ENCODE measurements around the gene ANTXR1. TPM values are rescaled to one million over a fixed set of nuclear protein-coding genes. Genes with fewer than 3 reads are reported as not detected.

ANTXR1 gene
- total and polyA plus RNA-seq, 11 donors: 5.8 to 75.2 (median 23.3) TPM

GRCh38 chr2:69205076-69205475 is 192.1 kb downstream of the ANTXR1 start:
- peaks cover 0 to 38% (median 2%) of the 10 kb centered on the region in 12 donors for H3K4me1 ChIP-seq
- no peak overlapping the region for H3K27ac ChIP-seq
- no peak for TF ChIP-seq POLR2A (IDR thresholded peaks at IDR 0.05)
- no peak for TF ChIP-seq CTCF (IDR thresholded peaks at IDR 0.05)
- H3K9me3 ChIP-seq: peaks cover 0 to 8% (median 0%) of the 10 kb centered on the region in 12 donors
- no peak overlapping the region for H3K4me3 ChIP-seq
- ATAC-seq (no peak), DNase-seq (no peak)
- no peaks in the 10 kb centered on the region for H3K27me3 ChIP-seq
- intact Hi-C loops (cut with DNase I): no loop called here
- H3K36me3 ChIP-seq: peaks cover 0 to under 1% (median 0%) of the 10 kb centered on the region in 9 donors
- WGBS, 4 donors: 88 to 95% (median 92%) methylated on average over 2 of the region's 2 CpGs

- H3K36me3 ChIP-seq: no peaks in the 10 kb centered on the region
- TF ChIP-seq POLR2A (IDR thresholded peaks at IDR 0.05): no peak
- no peak for TF ChIP-seq CTCF (IDR thresholded peaks at IDR 0.05)
- DNase-seq: no peak
- 73 to 83% (median 77%) methylated on average over 2 of the region's 2 CpGs for WGBS, 4 donors
- no peak overlapping the region for H3K27ac ChIP-seq
- peaks cover 0 to 8% (median 0%) of the 10 kb centered on the region in 12 donors for H3K9me3 ChIP-seq
- H3K4me1 ChIP-seq: peaks cover 0 to 33% (median 0%) of the 10 kb centered on the region in 12 donors
- no peaks in the 10 kb centered on the region for H3K27me3 ChIP-seq
- H3K4me3 ChIP-seq: no peak overlapping the region
- no peak for ATAC-seq
- intact Hi-C loops (cut with DNase I): no loop called here
Observed at GRCh38 chr2:69205491-69205890, 192.5 kb downstream of the ANTXR1 start.

GRCh38 chr2:69208023-69208595 is 195.1 kb downstream of the ANTXR1 start:
- no peaks in the 10 kb centered on the region for H3K36me3 ChIP-seq
- H3K4me1 ChIP-seq: peaks cover 0 to 17% (median under 1%) of the 10 kb centered on the region in 12 donors
- 58 to 97% (median 92%) methylated on average over 1 of the region's 1 CpG for WGBS, 4 donors
- no peaks in the 10 kb centered on the region for H3K27me3 ChIP-seq
- H3K27ac ChIP-seq: no peak overlapping the region
- intact Hi-C loops (cut with DNase I): no loop called here
- no peak for TF ChIP-seq POLR2A (IDR thresholded peaks at IDR 0.05)
- TF ChIP-seq CTCF (IDR thresholded peaks at IDR 0.05): no peak
- no peak overlapping the region for H3K4me3 ChIP-seq
- ATAC-seq: no peak
- H3K9me3 ChIP-seq: peaks cover 0 to 8% (median 0%) of the 10 kb centered on the region in 12 donors
- DNase-seq: no peak

GRCh38 chr2:69209482-69209881 is 196.5 kb downstream of the ANTXR1 start:
- ATAC-seq: no peak
- Histone ChIP-seq H3K27ac (no peak overlapping the region), H3K27me3 (no peaks in the 10 kb centered on the region), H3K9me3 (peaks cover 0 to 8% (median 0%) of the 10 kb centered on the region in 12 donors), H3K36me3 (no peaks in the 10 kb centered on the region), H3K4me3 (no peak overlapping the region), H3K4me1 (peaks cover 0 to 20% (median 12%) of the 10 kb centered on the region in 12 donors)
- DNase-seq: no peak
- 89 to 96% (median 90%) methylated on average over 3 of the region's 3 CpGs for WGBS, 4 donors
- TF ChIP-seq CTCF (IDR thresholded peaks at IDR 0.05): no peak
- intact Hi-C loops (cut with DNase I): no loop called here
